ENCODE data around the gene TMEFF1.
A peak's percentile ranks its signal among the peaks of the same experiment; 100 is the strongest.

TMEFF1 gene

DNA sequence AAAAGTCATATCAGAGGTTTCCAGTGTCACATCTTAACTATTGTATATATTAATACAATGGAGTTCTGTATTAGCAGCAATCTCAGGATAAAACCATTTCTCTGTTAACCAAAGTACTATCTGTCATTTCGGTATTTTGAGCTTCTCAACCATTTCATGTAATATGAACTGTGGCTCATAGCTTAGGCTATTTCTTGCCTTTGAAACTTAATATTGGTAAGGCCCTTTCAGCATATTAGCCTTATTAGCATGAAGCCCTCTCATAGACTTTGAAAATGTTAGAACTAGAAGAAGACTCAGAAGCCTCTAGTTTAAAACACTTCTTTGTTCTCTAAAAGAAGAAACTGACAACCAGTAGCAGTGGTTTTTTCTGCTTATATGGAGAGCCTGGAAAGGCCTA is 105.7 kb downstream of the TMEFF1 start:
- no peak for FAIRE-seq

DNA sequence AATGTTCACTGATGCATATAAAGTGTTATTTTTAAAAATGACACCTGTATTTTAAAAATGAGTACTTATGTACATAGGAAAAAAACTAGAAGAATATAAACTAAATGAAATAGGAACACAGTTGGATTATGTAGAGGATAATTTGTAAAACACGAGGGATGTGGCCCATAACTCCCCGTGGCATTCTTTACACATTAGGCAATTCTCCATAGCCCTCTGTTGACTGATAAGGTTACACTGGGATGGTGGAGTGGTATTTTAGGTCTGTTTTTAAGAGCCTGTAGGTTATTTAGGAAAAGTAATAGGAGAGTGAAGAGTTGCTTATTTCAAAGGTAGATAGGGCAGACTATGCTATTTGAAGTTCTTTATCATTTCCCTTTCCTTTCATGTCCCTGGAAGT is 106.7 kb downstream of the TMEFF1 start:
- no peak for FAIRE-seq

DNA sequence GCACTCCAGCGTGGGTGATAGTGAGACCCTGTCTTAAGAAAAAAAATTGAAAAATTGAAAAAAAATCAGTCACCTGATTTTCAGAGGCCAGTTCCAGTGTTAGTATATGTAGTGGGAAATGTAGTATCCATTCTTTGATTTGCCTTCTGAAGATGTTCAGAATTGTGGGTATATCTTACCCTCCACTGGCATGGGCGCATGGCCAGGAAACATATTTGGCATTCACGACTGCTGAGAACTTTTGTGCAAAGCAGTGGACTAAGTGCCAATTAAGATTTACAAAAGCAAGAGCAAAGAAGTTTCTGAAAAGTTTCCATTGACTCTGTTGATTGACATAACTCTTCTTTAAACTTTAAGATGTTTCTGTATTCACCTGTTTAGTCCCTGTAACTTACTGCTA is 107.3 kb downstream of the TMEFF1 start:
- FAIRE-seq: no peak

DNA sequence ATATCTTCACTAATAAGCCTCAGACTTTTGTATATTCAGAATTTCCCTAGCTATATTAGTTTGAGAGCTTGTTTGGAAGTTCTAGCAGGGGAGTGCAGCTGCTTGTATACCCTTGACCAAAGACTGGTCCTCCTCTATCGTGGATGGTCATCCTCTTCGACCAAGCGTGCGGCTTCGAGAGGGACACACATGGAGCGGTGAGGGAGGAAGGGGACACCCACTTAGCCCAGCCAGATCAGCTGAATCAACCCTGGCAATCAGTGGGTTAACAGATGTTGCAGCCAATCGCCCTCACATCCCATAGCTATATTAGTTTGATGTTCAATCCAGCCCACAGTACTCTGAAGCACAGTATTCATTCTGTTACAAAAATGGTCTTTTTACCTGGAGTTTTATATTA is 108.1 kb downstream of the TMEFF1 start:
- FAIRE-seq: no peak

DNA sequence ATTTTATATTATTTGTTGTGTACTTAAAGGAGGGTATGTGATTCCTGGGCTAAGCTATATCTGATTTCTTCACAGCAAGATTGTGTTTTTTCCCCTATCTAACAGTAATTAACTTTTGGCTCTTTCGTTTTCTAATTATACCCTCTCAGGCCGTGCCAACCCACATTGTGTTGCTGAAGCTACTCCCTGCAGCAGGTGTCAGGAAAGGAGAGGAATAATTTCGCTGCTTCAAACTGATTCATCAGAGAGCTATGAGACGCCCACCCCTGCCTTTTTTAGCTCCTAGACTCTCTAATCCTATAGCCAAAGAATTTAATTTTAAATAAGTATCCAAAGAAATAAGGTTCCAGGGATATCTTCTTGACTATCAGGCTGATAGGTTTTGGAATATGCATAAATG is 108.7 kb downstream of the TMEFF1 start:
- no peak for FAIRE-seq

DNA sequence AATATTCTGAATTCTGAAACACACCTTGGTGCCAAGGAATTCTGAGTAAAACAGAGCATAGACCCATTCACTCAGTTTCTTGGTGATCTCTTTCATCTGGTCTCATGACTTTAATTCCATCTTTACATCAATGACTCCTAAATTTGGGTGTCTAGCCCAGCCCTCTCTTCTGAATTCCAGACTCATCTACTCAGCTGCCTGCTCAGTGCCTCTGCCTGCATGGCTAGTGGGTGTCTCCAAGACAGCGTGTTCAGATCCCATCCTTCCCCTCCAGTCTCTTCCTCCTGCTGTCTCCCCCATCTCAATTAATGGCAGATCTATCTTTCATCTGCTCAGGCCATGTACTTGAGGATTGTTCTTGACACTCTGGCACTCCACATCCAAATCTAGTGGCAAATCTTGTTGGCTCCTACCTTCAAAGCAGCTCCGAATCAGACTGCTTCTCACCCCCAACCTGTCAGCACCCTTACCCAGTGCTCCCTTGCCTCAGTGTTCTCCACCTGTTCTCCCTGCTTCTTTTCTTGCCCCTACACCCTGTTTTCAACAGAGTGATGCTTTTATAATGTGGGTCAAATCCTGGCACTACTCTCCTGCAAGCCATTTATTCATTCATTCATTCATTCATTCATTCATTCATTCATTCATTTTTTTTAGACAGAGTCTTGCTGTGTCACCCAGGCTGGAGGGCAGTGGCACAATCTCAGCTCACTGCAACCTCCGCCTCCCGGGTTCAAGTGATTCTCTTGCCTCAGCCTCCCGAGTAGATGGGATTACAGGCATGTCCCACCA is 110.3 kb downstream of the TMEFF1 start:
- FAIRE-seq: no peak

DNA sequence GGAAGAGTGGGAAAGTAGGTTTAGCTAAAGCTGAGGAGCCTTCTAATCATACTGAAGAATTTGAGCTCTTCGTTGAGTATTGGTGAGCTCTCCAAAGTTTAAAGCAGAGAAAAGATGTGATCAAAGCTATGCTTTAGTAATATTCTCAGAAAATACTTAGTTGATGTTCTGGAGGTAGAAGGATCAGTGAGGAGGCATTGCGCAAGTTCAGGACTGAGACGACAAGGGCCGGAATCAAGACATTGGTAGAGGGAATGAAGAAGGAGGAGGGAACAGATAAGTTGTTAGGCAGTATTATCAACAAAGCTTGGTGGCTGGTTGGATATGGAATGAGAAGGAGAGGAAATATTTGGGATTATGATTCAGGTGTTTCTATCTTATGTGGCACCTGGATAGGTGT is 112.0 kb downstream of the TMEFF1 start:
- no peak for FAIRE-seq

DNA sequence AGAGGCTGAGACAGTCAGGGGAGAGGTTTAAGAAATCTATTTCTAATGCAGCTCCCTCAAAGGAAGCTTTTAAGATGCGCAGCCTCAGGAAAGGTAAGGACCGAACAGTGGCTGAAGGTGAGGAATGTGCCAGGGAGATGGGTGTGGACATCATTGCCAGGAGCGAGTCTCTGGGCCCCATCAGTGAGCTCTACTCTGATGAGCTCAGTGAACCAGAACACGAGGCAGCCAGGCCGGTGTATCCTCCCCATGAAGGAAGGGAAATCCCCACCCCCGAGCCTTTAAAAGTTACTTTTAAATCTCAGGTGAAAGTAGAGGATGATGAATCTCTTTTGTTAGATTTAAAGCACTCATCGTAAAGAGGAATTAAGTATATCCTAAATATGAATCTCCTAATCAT is 113.1 kb downstream of the TMEFF1 start:
- FAIRE-seq: no peak

DNA sequence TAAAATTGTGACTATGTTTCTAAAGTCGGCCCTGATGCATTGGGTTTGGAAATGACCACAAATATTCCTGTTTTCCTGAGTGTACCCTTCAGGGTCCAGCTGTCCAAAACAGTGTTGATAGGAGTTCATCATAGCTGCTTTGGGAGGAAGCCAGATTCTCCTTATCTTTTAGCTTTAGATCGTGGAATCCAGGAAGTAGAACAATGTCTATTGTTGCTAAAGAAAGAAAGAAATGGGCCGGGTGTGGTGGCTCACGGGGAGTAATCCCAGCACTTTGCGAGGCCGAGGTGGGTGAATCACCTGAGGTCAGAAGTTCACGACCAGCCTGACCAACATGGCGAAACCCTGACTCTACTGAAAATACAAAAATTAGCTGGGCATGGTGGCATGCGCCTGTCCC is 114.4 kb downstream of the TMEFF1 start:
- no peak for FAIRE-seq

DNA sequence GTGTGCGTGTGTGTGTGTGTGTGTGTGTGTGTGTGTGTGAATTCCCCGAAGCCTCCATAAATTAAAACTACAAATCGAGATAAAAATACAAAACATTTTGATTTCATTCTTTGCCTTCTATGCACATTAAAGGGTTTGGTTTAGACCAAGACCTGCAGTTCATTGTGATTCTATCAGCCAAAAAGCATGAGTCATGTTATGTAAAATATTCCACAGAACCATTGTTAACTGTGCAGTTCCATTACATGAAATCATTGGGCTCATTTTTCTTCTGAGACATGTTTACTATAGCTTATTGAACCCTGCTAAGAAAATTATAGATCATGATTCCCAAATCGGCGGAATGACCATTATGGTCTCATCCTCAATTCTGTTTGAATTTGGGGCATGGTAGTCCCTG is 116.6 kb downstream of the TMEFF1 start:
- FAIRE-seq: no peak

DNA sequence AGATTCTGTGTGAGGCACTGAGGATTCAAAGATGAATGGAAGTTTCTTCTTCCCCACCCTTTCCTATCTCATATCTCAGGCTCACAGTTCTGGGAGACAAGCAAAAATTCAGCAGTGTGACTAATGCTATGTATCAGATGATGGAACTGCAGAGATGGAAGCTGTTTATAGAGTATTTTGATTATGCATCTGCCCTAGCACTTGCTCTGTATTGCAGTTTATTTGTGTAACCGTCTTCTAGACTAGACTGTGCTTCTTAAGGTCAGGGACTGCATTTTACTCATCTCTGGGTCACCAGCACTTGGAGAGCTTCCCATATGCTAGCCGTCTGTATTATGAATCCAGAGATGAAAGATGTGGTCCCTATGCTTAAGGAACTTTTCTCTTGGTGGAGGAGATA is 117.5 kb downstream of the TMEFF1 start:
- FAIRE-seq: no peak

DNA sequence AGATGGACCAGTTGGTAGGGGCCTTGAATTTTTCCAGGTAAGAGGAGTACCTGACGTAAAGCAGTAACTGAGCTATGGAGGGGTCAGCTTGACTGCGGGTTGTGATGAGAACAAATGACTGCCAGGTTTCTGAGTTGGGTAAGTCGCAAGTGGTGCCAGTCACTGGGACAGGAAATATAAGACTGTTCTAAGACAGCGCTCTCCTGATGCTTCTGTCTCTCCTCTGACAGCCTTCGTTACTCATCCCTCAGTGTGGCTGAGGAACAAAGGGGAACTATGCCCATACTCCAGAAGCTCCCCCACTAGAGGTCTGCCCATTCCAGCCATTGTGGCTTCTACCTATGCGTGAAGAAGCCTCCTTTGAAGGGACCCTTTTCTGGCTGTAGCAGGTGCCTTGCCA is 118.2 kb downstream of the TMEFF1 start:
- FAIRE-seq: no peak

DNA sequence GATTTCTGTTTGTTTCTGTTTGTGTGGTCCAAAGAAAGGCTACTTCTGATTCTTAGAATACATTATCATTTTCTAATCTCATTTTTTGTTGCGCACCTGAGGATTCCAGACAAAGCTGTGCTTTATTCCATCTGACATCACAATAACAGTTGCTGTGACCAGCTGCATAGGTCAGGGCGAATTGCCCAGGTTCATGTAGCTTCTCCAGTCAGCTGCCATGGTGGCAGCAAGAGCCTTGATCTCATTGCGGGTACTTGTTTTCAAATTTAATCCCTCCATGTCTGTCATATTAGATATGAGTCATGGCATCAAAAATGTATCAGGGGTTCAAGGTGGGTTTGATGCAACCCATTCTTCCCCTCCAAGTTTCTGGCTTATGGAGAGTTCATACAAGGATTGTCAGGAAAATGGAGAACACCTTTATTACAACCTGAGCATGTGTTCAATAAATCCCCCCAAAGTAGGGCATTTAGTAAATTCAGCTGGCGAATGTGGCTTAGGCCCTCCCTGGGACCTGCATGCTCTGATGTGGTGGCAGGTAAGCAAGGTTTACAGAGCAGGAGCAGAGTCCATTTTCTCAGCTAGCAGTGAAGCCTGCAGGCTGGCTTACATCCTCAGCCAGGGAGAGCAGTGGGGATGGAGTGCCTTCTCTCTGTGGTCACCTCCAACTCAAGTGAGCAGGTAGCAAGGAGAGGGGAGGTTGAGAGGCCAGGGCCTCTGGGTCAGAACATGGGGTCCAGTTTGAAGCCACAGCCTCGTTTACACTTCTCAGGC is 118.9 kb downstream of the TMEFF1 start:
- no peak for FAIRE-seq

DNA sequence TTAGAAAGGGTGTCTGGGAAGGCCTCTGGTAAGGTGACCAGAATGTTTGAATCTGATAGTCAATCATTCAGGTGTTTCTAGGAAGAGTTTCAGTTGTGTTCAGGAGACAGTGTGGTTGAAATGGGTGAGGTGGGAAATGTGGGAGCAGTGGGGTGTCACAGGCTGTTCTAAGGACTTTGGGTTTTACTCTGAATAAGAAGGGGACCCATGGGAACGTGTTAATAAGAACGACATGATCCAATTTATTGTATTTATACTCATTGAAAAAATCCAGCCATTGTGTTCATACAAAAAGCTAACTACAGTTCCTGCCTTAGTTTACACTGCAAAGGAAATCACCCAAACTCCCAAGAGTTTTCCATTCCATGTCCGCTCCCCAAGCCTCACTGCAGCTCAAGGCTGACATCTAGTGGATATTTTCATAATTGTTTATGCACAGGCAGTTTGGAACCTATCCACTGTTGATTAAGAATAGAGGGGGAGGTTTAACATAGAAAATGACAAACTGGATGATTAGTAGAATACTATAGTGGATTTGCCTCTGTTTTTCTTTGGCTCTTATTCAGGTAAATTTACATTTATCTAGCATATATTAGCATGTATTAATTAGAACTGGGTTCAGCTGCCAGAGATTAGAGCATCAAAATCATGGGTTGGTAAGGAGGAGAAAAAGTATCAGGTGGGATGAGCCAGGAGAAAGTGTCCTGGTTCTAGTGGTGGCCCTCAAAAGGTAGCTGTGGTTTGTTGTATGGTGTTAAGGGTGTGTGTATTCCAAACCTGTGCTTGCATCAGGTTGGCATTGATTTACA is 122.6 kb downstream of the TMEFF1 start:
- peak; percentile 96 for FAIRE-seq

DNA sequence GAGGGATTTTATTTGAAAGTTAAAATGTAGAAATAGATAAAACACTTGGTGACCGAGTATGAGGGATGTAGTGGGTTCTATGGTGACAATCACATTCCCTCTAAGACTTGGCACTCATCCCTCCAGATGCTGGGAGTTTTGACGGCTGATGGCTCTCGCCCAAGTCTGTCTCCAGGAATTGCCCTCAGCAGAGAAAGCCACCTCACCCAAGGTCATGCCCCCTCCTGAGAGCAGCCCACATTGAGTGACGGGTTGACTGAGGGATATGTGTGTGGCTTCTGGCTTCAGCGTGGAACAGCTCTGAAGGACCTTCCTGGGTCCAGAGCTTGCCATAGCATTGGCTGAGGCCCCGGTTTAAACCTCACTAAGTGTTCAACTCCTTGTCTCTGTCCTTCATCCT is 124.3 kb downstream of the TMEFF1 start:
- no peak for FAIRE-seq

DNA sequence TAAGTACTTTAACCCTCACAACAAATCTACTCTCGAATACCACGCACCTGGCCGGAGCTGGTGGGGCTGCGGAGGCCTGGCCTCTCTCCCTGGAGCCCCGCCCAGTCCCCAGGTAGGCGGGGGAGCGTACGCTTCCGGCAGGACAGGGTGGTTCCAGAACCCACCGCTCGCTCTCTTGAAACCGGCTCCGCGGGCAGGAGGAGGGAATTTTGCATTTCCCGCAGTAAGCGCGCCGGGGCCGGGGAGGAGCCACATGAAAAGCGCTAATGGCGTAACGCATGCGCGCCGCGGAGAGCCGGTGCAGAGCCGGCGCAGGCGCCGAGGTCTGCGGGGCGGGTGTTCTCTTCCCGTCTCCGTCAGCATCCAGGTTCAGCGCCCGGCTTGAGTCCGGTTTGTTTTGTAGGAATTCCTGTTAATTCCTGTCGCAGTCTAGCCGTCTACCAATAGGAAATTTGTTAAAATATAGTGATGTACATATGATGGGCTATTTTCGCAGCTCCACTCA is 125.7 kb downstream of the TMEFF1 start:
- peak; percentile 15 for FAIRE-seq

DNA sequence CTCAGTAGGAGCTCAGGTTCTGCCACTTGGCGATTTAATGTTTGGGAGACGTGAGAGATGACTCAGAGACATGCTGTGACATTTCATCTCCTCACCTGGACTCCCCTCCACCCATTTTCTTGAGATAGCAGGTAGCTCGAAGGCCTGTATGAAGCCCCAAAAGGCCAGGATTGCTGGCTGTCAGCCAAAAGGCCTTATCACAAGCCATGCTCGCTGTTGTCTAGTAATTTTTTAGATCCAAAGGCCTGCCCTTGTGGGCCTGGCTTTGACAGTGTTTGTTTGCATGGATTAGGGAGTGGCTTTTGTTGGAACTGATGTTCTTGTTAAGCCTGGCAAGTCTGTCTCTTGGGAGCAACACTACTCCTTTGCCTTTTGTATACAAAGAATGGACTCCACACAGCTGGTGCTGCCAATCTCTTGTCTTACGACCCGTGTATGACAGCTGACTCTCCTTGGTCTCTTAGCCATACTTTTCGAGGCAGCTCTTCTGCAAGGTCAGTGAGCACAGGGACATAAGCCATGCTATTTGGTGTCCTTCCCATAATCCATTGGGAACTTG is 127.7 kb downstream of the TMEFF1 start:
- FAIRE-seq: no peak

DNA sequence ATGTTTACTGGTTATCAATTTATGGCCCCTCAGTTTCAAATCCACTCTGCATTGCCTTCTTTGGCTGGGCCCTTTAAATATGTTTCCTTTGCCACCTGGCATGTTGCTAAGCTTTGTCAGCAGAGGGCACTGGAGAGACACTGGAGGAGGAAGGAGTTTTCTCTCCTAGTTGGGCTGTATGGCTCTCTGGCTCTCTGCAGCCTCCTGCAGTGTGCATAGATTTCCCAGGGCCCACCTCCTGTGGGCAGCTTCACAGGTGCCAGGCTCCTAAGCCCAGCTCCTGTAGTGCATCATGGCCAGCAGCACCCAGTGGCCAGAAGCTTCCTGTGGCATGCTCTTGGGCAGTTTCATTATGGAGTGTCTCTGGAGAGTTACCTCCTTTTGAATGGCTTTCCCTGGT is 128.3 kb downstream of the TMEFF1 start:
- FAIRE-seq: no peak

DNA sequence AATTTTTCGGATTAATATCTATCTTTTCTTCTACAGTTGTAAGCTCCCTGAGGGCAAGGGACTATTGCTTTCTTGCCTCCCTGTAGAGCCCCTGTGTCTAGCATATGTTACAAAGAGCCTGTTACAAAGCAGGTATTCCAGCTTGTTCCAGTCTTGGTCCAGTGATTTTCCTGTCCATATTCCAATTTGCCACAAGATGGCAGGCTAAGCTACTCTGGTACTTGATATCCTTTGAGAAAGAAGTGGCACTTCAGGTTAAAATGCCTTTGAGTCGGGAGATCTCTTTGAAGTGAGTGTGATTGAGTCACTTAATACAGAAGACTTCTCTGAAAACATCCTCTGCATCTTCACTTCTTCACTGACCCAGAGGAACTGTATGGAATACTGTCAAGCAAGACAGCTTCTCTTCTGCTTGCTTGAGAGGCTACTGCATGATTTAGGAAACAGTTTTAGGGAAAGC is 129.4 kb downstream of the TMEFF1 start:
- peak; percentile 54 for FAIRE-seq

DNA sequence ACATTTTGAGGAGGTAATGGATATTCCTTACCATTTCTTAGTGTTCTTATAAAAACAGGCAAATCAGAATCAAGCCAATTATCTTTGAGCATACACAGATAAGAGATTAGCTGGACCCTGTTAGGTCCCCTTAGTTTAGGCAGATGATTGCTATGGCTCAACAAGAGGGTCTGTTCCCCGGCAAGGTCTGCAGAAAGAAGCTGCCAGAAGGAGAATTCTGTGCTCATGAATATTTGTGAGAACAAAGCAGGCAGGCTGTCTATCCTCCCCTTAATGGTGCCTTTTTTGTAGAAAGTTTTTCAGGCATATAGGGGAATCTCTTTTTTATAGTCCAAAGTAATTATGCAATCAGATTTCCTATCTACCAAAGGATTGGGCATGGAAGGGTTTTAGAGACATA is 132.5 kb downstream of the TMEFF1 start:
- FAIRE-seq: no peak

DNA sequence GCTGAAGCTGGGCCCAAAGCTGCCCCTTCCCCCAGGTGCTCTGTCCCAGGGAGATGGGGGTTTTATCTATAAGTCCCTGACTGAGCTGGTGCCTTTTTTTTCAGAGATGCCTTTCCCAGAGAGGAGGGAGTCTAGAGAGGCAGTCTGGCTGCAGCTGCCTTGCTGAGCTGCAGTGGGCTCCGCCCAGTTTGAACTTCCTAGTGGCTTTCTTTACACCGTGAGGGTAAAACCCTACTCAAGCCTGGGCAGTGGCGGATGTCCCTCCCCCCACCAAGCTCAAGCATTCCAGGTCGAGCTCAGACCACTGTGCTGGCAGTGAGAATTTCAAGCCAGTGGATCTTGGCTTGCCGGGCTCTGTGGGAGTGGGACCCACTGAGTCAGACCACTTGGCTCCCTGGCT is 146.2 kb downstream of the TMEFF1 start:
- FAIRE-seq: no peak

DNA sequence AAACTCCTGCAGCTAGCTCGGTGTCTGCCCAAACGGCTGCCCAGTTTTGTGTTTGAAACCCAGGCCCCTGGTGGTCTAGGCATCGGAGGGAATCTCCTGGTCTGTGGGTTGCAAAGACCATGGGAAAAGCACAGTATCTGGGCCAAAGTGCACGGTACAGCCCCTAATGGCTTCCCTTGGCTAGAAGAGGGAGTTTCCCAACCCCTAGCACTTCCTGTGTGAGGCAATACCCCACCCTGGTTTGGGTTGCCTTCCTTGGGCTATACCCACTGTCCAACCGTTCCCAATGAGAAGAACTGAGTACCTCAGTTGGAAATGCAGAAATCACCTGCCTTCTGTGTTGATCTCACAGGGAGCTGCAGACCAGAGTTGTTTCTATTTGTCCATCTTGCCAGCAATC is 146.7 kb downstream of the TMEFF1 start:
- FAIRE-seq: no peak

DNA sequence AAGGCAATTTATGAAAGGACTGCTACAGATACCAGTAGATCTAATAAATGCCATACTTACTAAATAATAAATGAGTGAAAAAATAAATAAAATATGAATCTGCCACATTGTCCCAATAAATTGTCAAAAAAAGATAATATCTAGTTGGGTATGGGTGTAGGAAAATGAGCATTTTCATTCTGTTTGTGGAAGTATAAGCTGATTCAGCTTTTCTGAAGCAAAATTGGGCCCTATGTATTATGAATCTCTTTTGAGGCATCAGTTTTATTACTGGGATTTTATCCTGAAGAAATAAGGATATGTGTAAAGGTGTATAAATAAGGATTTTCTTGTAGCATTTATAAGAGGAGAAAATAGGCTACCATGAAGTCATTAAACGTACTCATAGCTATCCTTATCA is 151.0 kb downstream of the TMEFF1 start:
- FAIRE-seq: no peak
